ENCODE measurements around the gene TNFSF15. TPM values are rescaled to one million over a fixed set of nuclear protein-coding genes. Genes with fewer than 3 reads are reported as not detected.

The TNFSF15 gene
- total RNA-seq, 1 donor from 2014 or later = 8.5 TPM

DNA sequence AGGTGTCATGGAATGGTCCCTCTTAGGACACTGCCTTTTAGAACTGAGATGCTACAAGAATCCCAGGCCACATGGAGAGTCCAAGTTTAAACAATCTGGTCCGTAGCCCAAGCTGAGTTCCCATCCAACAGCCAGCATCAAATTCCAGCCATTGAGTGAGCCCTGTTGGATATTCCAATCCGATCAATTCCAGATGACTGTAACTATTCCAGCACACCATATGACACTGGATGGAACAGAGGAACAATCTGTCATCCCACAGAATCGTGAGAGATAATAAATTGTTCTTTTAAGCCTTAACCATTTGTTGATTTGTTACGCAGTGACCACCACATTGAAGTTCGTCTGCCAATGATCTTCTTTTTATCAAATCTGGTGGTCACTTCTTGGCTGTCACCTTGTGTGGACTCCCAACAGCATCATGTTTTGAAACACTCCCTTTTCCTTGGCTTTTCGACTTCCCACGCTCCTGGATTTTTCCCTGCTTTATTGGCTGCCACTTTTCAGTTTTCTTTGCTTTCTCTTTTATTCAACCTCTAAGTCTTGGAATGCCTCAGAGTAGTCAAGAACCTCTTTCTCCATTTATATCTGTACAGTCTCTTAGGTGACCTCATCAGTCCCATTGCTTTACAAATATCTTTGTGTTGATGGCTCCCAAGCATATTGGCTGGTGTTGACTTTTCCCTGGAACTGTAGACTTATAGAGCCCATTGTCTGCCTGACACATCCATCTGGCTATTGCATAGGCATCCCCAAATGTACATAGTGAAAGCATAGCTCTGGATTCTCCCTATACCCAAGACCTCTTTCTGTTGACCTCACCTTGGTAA, 46.1 kb downstream of the TNFSF15 start:
- TF ChIP-seq, protein P1, sequence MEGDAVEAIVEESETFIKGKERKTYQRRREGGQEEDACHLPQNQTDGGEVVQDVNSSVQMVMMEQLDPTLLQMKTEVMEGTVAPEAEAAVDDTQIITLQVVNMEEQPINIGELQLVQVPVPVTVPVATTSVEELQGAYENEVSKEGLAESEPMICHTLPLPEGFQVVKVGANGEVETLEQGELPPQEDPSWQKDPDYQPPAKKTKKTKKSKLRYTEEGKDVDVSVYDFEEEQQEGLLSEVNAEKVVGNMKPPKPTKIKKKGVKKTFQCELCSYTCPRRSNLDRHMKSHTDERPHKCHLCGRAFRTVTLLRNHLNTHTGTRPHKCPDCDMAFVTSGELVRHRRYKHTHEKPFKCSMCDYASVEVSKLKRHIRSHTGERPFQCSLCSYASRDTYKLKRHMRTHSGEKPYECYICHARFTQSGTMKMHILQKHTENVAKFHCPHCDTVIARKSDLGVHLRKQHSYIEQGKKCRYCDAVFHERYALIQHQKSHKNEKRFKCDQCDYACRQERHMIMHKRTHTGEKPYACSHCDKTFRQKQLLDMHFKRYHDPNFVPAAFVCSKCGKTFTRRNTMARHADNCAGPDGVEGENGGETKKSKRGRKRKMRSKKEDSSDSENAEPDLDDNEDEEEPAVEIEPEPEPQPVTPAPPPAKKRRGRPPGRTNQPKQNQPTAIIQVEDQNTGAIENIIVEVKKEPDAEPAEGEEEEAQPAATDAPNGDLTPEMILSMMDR (IDR thresholded peaks at IDR 0.05) = no peak
- H3K27ac ChIP-seq = no peak overlapping the region
- no peaks in the 10 kb centered on the region for H3K9me3 ChIP-seq
- no peaks in the 10 kb centered on the region for H3K4me1 ChIP-seq
- H3K36me3 ChIP-seq = no peaks in the 10 kb centered on the region
- no peak for ATAC-seq
- intact Hi-C loops (cut with DNase I) = no loop called here
- H3K27me3 ChIP-seq = no peaks in the 10 kb centered on the region
- no peak for DNase-seq
- no peak overlapping the region for H3K4me3 ChIP-seq

DNA sequence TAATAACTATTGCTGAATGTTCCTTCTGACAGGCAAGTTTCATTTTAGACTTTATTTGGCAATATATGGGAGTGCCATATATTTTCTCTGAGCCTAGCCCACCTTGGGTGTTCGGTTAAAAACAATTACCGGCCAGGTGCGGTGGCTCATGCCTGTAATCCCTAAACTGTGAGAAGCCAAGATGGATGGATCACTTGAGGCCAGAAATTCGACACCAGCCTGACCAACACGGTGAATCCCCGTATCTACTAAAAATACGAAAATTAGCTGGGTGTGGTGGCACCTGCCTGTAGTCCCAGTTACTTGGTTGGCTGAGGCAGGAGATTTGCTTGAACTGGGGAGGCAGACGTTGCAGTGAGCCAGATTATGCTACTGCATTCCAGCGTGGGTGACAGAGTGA, 47.9 kb downstream of the TNFSF15 start:
- no peaks in the 10 kb centered on the region for H3K9me3 ChIP-seq
- DNase-seq (no peak), ATAC-seq (no peak)
- TF ChIP-seq, protein P1 (IDR thresholded peaks at IDR 0.05) = no peak
- H3K4me3 ChIP-seq = no peak overlapping the region
- H3K36me3 ChIP-seq = no peaks in the 10 kb centered on the region
- no peaks in the 10 kb centered on the region for H3K4me1 ChIP-seq
- H3K27ac ChIP-seq = no peak overlapping the region
- H3K27me3 ChIP-seq = no peaks in the 10 kb centered on the region
- intact Hi-C loops (cut with DNase I) = no loop called here

DNA sequence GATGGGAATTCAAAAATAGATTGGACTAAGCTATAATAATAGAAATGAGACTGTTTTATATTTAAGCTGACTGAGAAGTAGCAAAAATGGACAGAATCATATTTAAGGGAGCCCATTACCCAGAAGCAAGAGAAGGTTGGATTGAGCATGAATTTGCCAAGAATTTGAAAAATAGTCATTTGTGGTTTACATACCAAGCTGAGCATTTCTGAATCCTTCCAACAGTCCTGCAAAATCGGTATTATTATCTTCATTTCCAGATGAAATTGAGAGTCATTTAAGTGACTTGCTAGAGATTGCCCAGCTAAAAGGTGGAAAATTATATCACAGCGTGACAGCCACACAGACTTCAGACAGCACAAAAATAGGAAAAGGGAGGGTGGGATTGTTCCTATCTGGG, 48.4 kb downstream of the TNFSF15 start:
- Histone ChIP-seq H3K27ac (no peak overlapping the region), H3K27me3 (no peaks in the 10 kb centered on the region), H3K4me1 (no peaks in the 10 kb centered on the region), H3K4me3 (no peak overlapping the region), H3K36me3 (no peaks in the 10 kb centered on the region), H3K9me3 (no peaks in the 10 kb centered on the region)
- DNase-seq (no peak), ATAC-seq (no peak)
- TF ChIP-seq, protein P1 (IDR thresholded peaks at IDR 0.05) = no peak
- intact Hi-C loops (cut with DNase I) = no loop called here

DNA sequence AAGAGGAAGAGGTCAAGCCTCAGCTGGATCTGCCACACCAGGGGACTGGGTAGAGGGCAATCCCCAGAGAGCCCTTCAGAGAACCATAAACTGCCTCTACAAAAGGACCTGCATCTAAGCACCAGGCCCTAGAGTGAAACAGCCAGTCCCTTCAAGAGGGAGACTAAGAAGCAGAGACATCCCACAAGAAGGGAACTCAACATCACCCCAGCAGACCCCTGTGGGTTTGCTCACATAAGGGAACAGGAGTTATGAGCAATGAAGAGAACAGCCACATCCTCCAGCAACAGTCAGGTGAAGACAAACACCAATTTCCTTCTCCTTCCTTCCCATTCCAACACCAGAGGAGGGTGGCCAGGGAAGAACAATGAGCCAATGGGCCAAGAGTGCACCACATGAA, 48.9 kb downstream of the TNFSF15 start:
- no peak overlapping the region for H3K27ac ChIP-seq
- no peaks in the 10 kb centered on the region for H3K9me3 ChIP-seq
- H3K4me3 ChIP-seq = no peak overlapping the region
- H3K27me3 ChIP-seq = no peaks in the 10 kb centered on the region
- no peaks in the 10 kb centered on the region for H3K36me3 ChIP-seq
- TF ChIP-seq, protein P1 (IDR thresholded peaks at IDR 0.05) = no peak
- no peak for ATAC-seq
- no peaks in the 10 kb centered on the region for H3K4me1 ChIP-seq
- intact Hi-C loops (cut with DNase I) = no loop called here
- no peak for DNase-seq

DNA sequence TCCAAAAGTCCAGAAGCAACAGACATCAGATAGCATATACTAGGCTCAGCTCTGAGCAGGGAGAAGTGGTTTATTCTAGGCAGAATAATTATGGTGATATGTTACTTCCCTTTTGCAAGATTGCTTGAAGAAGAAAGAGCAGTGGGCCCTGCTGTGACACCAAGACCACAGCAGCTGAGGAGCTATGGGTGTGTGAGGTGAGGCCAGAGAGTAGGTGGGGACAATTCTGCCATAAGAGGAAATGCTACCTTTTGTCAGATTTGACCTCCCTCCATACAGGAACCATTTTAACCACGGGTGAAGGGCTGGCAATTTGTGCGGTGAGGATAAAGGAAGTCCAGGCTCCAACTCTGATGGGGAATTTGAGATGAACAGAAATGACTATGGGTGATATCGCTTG, 51.3 kb downstream of the TNFSF15 start:
- ATAC-seq (peak; percentile 17), DNase-seq (no peak)
- no peaks in the 10 kb centered on the region for H3K36me3 ChIP-seq
- H3K4me3 ChIP-seq = no peak overlapping the region
- no peaks in the 10 kb centered on the region for H3K27me3 ChIP-seq
- no peaks in the 10 kb centered on the region for H3K9me3 ChIP-seq
- no peak overlapping the region for H3K27ac ChIP-seq
- intact Hi-C loops (cut with DNase I) = no loop called here
- TF ChIP-seq, protein P1 (IDR thresholded peaks at IDR 0.05) = no peak
- H3K4me1 ChIP-seq = no peaks in the 10 kb centered on the region
